ENCODE measurements around the gene KIF21A.

The KIF21A gene

DNA sequence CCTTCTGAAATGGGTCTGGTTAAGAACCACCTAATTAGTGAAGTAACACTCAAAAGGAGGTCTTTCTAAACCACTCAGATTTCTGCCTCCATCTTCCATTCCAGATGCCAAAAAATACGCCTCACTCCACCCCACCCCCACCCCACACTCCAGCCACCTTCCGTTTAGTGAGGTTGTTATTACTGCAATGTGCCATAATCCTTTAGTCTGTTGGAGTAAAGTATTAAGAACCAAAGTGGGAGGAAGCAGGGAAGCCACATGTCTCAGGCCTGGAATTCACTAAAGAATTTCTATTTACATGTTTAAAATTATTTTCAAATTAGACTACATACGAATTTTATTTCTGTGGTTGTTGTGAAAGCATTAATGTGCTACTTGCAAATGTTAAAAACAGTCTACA, 7.4 kb downstream of the KIF21A start:
- DNase-seq, result no peak

DNA sequence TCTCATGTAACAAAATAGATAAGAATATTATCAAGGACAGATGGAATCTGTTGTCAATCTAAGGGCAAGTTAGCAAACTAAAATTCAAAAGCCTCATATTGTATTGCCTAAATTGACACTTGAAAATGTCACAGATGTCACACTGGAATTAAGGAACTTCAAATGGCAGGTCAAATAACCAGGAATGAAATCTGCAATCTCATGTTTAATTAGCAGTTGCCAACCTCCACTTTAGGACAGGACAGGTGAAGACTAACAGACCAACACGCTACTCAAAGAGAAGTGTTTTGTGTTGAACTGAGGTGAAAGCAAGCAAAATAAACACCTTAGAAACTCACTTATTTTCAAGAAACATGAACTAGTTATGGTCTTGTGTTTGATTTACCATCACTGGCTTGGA, 11.1 kb downstream of the KIF21A start:
- DNase-seq, result no peak

DNA sequence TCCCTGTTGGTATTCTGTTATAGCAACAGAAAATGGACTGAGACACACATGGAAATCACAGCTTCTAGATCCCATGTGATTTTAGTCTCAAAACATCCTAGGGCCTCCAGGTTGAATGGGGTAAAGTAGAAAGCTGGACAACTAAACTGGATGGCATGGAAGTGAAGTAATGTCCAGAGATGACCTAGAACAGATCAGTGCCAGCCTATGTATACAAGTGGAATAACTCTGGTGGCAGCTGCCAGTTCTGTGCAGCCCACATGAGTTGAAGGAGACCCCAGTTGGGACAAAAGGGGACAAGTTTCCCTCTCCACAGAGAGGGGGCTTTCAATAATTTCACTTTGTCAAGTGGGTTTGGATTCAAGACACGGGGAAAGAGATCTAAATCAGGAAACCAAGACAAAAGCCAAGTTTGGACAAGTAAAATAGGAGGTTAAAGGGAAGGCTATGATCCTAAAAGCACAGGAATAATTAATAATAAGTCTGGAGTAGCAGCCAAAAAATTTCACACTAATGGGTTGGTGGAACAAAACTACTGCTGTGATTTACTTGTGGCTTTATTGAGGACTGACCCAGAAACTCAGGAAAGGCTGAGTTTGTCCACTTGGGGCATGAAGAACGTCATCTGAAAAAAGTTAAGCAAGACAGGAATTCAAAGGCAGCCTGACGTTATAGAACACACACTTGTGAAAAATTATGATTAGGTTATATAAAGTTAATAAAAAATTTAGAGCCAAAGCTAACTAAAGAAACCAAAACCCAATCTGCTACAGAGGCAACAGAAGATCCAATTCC, 11.7 kb downstream of the KIF21A start:
- DNase-seq, result no peak

DNA sequence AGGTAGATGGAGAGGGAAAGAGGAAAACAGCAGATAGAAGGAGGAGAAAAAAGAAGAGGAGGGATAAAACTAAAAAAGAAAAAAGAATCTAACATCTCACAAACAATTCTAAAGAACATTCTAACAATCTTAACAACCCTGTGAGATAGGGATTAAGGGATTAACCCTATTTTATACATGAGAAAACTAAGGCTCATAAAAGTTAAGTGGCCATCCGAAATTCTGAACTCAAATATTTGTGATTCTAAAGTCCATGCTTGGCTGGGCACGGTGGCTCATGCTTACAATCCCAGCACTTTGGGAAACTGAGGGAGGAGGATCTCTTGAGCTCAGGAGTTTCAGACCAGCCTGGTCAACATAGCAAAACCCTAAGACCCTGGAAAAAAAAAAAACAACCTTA, 13.1 kb downstream of the KIF21A start:
- DNase-seq, result no peak

DNA sequence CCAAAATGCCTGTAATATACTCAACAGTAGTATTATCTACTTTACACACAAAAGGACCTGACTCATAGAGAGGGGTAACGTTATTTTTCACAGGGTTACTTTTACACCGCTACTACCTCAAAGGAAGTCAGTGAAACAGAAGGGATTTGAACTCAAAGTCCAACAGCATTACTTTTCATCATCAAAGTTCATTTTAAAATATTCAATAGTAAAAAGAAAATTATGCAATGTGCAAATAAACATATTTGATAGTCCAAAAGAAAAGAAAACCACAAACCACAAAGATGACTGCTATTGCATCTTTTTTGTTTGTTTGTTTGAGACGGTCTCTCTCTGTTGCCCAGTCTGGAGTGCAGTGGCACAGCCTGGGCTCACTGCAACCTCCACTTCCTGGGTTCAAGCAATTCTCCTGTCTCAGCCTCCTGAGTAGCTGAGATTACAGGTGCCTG, 15.5 kb downstream of the KIF21A start:
- DNase-seq, result no peak

DNA sequence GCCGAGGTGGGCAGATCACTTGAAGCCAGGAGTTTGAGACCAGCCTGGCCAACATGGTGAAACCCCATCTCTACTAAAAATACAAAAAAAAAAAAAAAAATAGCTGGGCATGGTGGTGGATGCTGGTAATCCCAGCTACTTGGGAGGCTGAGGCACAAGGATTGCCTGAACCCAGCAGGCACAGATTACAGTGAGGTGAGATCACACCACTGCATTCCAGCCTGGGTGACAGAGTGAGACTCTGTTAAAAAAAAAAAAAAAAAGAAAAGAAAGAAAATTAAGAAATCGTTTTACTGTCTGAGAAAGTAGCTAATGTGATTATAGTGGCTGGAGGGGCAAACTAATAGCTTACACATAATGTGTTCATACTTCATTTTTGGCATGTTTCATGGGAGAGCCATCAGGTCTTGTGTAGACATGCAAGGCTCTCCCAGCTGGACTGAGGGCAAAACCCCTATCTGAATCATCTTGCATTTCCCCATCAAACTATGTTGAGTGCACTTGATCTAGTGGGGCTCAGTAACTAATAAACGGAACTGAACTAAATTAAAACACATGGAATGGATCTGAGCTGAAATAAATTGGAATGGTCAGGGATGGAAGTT, 16.2 kb downstream of the KIF21A start:
- no peak for DNase-seq

DNA sequence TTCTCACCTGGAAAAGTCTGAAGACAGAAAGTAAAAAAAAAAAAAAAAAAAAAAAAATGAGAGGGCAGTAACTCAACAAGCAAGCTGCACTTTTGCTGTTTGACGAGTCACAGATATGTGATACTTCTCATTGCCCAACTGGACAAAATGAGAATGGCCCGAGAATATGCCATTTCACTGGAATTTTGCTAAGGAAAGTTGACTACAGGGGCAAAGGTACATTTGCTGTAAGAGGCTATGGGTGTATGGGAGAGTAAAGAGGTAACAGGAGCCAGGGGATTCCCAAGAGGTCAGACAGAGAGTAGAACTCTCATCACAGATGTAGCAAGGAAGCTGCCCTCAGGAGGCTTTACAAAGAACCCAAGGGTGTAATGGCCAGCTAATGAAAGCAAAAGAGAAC, 22.9 kb downstream of the KIF21A start:
- no peak for DNase-seq

DNA sequence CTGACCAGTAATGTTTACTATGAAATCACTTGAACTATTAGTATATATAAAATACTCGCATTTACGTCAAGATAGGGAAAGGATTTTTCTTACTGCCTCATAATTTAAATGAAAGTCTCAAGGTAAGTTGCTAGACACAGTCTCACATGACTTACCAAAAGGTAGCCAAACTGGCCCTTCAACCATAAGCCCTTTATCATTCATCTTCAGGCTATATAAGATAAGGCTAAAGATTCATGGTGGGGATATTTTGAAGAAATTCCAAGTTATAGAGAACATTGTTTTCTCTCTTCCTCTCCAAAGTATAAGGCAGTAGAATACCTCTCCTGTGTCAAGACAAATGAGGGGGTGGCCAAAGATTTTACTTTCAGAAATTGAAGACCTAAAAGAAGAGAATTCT, 23.4 kb downstream of the KIF21A start:
- DNase-seq, result no peak

DNA sequence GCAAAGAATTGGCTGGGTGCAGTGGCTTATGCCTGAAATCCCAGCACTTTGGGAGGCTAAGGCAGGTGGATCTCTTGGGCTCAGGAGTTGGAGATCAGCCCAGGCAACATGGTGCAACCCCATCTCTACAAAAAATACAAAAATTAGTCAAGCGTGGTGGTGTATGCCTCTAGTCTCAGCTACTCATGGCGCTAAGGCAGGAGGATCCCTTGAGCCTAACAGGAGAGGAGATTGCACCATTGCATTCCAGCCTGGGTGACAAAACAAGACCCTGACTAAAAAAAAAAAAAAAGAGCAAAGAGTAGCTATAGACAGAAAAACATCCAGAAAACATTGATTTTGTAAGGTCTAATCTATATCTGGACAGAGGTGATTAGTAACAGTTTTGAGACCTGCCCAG, 25.0 kb downstream of the KIF21A start:
- no peak for DNase-seq

DNA sequence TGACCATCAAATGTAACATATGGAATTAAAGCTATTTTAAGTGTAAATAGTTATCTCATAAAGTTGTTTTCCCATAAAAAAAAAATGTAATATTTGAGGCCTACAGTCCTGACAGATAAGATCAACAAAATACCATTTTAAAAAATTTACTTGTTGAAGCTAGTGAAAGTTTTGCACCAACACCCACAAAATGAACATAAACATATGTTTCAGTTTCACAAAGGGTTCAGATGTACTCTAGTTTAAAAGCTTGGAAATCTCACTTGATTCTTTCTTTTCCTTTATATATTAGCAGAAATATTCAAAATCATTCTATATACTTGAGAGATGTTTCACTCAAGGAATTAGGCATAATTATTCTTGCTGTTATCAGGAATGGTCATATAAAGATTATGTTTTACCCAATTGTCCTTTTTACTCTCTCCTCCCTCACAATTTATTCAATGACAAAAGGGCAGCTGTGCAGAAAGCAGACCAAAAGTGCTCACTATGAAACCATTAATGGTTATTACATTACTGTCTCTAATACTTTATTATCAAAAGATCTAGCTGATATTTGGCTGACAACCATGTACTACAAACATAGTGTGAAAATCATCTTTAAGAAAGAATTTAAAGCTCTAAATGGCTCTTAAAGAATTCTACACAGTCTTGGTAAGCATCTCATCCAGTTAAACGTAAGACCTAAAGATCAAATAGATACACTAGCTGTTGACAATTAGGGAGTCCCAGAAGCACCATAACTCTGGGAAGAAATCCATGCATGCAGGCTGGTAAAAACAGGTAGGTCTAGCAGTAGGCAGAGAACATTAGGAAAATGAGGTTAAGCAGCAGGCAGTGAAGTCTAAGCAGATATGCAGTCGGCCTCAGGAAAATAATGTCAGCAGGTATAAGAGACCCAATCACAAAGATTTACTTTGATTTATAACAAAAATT, 28.8 kb downstream of the KIF21A start:
- no peak for DNase-seq

DNA sequence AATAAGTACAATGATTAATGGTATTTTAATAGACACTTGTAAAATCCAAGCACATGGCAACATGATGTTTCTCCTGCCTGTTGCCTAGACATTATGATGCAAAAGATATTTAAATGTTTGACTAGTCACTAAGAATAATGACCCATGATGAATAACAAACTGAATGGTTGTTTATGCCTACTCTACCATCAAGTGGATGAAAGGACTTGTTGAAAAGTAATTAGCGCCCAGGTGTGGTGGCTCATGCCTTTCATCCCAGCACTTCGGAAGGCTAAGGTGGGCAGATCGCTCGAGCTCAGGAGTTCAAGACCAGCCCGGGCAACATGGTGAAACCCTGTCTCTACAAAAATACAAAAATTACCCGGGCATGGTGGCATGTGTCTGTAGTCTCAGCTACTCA, 30.7 kb downstream of the KIF21A start:
- DNase-seq, result no peak

DNA sequence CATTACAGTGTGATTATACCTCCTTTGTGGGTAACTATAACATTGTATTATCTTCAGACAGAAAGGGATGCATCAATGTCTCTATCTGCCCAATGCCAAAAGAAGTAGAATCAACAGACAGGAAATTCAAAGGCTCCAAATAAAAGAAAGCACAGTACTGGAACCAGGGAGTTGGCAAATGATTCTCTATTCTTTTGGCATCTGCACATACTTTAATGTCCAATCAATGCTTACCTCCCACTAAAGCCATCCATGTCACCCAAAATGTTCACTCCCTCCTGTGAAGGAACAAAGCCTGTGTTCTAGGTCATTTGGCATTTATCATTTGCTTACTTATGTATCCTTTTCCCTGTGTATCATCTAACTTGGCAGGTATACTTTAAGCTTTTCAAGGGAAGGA, 36.7 kb downstream of the KIF21A start:
- DNase-seq, result no peak

DNA sequence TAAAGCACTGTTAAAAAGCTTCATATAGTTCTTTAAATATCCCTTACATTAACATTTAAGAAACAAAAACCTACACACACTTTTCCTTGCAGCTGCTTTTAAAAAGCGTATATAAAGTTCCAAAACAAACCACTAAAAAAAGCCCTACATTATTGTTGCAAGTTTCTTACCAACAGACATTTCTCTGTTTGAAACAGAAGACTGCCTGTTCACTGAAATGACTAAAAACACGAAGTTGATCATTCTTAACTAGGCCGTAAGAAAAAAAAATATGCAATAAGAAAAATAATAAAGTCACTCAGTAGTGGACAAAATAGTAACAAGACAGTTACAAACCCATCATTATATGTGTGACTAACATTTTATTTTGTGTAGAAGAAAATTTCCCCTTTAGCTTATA, 37.3 kb downstream of the KIF21A start:
- no peak for DNase-seq

DNA sequence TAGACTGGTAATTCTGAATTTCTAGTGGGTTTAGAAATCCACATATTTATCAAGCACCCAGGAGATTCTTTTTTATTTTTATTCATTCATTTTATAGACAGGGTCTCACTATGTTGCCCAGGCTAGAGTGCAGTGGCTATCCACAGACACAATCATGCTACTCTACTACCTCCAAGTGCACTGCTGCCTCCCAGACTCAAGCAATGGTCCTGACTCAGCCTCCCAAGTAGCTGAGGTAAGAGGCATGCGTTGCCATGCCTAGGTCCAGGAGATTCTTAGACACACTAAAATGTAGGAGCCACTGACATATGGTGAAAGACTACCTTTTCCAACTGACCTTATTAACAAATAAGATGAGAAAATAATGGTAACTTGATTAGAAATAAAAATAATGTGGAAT, 38.9 kb downstream of the KIF21A start:
- DNase-seq, result no peak

DNA sequence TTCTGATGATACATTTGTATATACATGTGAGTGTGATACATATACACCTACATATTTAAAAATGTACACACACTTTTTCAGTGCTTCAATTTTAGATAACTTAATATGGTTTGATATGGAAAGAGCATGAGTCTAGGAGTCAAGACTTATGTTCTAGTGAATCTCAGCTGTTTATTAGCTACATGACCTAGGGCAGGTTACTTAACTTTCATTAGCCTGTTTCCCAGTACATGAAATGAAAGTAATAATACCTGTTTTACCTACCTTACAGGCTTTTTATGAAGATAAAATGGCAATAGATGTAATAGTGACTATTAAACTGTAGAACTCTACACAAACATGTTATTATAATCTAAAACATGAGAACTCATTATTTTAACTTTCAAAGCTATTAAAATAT, 39.5 kb downstream of the KIF21A start:
- no peak for DNase-seq

DNA sequence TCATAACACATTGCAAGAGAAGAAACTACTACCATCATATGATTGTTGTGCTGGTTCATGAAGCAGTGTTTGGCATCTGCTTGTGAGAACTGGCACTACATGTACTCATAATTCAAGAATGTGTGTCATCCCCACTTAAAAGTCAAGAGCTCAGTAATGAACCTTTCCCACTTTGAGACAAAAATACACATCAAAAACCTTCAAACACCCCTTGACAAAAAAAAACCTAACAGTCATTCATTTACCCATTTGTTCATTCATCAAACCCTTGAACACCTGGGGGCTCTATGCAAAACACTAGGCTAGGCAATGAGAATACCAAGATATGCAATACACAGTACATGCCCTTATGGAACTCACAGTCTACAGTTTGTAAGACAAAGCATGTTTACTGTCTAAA, 40.0 kb downstream of the KIF21A start:
- DNase-seq, result no peak

DNA sequence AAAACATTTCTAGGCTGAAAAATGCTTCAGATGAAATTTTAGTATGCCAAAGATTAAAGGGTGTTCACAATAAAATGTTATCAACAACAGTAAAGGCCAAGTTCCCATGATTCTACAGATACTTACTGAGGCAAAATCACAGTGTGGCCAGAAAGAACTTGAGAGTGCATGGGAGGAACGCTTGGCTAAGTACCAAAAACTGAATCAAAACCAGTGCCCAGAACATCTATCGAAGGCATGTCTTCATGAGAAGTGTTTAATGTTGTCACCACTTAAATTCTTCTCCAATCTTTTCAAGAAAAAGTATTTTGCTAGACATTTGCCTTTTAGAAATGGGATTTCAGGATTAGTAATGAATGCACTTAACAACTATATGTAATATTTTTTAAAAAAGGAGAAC, 41.5 kb downstream of the KIF21A start:
- no peak for DNase-seq

DNA sequence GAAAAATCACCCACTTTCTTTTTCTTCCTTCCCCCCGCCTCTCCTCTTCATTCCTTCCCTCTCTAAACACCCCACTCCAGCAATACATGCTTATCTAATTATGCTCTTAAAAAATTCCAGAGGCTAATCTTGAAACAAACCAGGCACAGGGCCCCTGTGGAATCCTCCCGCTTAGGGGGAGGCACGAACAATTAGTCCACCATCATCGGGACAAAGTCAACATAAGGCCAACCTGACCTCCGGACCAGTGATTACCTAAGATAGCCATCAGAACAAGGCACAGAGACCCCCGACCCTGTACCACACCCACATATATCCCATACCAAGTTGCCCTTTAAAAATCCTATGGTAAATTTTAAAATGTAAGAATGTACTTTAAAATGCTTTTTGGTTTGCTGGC, 47.1 kb downstream of the KIF21A start:
- no peak for DNase-seq

DNA sequence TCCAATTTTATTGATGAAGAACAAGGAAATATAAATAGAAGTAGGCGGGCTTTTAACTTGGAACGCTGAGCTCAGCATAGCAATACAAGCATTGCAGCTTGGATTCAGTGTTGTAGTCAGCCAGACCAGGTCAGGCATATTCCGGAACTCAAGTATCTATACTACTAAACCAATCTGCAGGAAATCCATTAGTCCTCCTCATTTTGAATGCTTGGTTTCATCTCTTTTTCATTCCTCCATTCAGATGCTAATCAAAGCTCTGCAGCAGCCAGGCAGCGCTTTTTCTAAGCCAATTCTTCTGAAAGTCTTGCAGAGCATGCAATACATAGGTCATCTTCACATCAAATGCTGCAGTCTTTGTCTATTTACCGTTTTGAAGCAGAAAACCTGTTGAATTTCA, 49.0 kb downstream of the KIF21A start:
- no peak for DNase-seq

DNA sequence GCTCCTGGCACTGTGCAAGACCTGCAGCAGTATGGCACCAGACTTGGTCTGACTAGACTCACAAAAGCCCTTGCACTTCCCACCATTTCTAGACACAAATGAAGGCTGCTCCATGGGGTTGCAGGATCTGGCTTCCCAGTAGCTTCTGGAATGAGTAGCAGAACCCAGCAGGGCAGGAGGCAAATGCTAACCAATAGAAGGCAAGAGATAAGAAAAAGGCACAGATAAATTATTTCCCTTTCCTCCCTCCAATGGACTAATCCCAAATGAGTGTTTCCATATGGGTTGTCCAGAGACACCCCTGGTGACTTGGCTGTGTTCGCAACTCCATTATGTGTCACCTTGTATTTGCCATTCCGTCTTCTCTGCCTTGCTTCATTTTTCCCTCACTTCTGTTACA, 49.7 kb downstream of the KIF21A start:
- no peak for DNase-seq

DNA sequence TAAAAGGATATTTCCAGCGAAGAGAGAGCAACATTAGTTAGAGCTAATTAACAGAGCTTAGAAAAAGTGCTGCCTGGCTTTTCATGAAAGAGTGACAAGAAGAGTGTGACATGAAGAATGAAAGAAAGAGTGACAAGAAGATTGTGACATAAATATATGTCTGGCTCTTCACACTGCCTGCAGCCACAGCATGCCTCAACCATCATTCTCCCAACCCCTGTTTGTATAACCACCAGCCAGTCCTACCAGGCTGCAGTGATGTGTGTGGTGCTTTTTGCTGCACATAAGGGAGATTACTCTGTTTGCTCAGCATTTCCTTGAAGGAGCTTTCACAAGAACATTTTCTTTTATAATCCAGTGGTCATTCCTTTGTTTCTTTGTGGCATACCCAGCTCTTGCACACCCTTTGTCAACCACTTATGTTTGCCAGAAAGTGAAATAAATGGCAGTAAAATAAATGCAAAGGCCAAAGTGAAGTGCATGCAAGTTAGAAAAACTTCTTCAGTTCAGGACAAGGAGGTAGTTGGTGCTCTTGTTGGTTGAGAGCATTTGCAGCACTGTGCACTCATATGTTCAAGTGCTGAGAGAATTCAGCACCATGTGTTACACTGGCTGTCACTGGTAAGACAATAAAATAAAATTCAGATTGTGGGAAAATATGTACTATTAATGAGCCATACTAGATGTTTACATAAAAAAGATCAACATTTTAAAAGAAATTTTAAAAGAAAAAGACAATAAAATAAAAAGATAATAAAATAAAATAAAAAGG, 50.6 kb downstream of the KIF21A start:
- no peak for DNase-seq

DNA sequence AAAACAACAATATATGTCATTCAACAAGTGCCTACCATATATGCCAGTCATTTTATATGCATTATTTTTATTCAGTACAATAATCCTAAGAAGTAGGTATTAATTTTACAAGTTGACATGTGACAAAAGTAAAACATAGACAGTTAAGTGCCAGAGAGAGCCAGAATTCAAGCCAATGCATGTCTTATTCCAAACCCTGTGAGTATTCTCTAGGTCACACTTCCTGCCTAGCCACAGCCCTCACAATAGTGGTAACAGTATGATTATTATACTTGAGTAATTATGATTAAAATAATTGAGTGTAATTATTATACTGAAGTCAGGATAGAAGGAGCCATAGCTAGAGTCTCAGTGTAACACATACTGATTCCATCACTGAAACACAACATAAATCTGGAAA, 52.2 kb downstream of the KIF21A start:
- DNase-seq, result no peak
